ENCODE data around the gene GYG2. TPM values are rescaled to one million over a fixed set of nuclear protein-coding genes. Genes with fewer than 3 reads are reported as not detected.

GYG2 gene
- total RNA-seq, 4 donors from 2014 or later: 3.0 to 6.8 (median 4.2) TPM

- TF ChIP-seq POLR2A (IDR thresholded peaks at IDR 0.05) (no peak), EP300 (IDR thresholded peaks at IDR 0.05; ENCODE audit: low read depth) (no peak), POLR2AphosphoS5 (IDR thresholded peaks at IDR 0.05) (no peak), CTCF (IDR thresholded peaks at IDR 0.05) (no peak)
- 95% methylated on average over 2 of the region's 2 CpGs; no CpG with 5 or more reads in 1 of the 2 donors for WGBS, 2 donors (ENCODE audit: low coverage in 1 of 2)
Measured at GRCh38 chrX:2855761-2856160, 27.0 kb downstream of the GYG2 start.

DNA sequence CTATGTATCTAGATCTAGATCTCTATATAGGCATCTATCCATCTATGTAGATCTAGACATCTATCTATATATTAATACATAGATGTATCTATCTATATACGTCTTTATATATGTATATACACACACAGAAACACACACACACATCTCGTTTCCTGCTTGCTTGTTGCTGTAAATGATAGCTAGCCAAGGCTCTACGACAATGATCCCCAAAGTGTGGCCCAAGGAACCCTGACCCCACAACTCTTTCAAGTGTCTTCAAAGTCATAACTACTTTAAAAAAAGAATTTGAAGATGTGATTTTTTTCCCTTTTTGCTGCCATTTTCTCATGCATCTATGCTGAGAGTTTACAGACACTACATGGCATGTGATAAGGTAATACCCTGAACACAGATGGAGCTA lies 28.8 kb downstream of the GYG2 start:
- no peak overlapping the region for H3K4me3 ChIP-seq
- H3K27me3 ChIP-seq: no peaks in the 10 kb centered on the region
- TF ChIP-seq EP300 (IDR thresholded peaks at IDR 0.05; ENCODE audit: low read depth): no peak
- TF ChIP-seq POLR2A (IDR thresholded peaks at IDR 0.05): no peak
- TF ChIP-seq CTCF (IDR thresholded peaks at IDR 0.05): no peak
- no peak for TF ChIP-seq POLR2AphosphoS5 (IDR thresholded peaks at IDR 0.05)
- H3K27ac ChIP-seq: no peak overlapping the region
- intact Hi-C loops (cut with DNase I; ENCODE audit: low total_unique reads) (no loop called here), in situ Hi-C loops (cut with MboI; ENCODE audit: low pct_ligation_motif_present in 1 of 4, low pct_unique_long_range_greater_than_20kb in 1 of 4, low sequenced_read_pairs in 3 of 4) (no loop called here)
- no peaks in the 10 kb centered on the region for H3K4me1 ChIP-seq
- WGBS, 2 donors (ENCODE audit: low coverage in 1 of 2): 79% methylated on average over 3 of the region's 3 CpGs; no CpG with 5 or more reads in 1 of the 2 donors
- H3K36me3 ChIP-seq: no peaks in the 10 kb centered on the region
- DNase-seq: no peak
- H3K9me3 ChIP-seq: no peaks in the 10 kb centered on the region

More at GRCh38 chrX:2855761-2856160, 27.0 kb downstream of the GYG2 start:
- Histone ChIP-seq H3K27ac (no peak overlapping the region), H3K4me3 (no peak overlapping the region), H3K36me3 (no peaks in the 10 kb centered on the region), H3K9me3 (no peaks in the 10 kb centered on the region), H3K4me1 (no peaks in the 10 kb centered on the region), H3K27me3 (no peaks in the 10 kb centered on the region)
- intact Hi-C loops (cut with DNase I; ENCODE audit: low total_unique reads): no loop called here
- DNase-seq: no peak
- in situ Hi-C loops (cut with MboI; ENCODE audit: low pct_ligation_motif_present in 1 of 4, low pct_unique_long_range_greater_than_20kb in 1 of 4, low sequenced_read_pairs in 3 of 4): no loop called here

GRCh38 chrX:2859197-2859797 lies 30.6 kb downstream of the GYG2 start:
- 82 to 83% methylated on average over 1 of the region's 1 CpG for WGBS, 2 donors (ENCODE audit: low coverage in 1 of 2)
- DNase-seq: no peak

GRCh38 chrX:2862404-2862803 lies 33.7 kb downstream of the GYG2 start:
- Histone ChIP-seq H3K4me1 (no peaks in the 10 kb centered on the region), H3K4me3 (no peak overlapping the region), H3K27me3 (no peaks in the 10 kb centered on the region), H3K9me3 (no peaks in the 10 kb centered on the region), H3K36me3 (no peaks in the 10 kb centered on the region), H3K27ac (no peak overlapping the region)
- WGBS, 2 donors (ENCODE audit: low coverage in 1 of 2): 0 to 95% methylated on average over 1 to 9 of the region's 9 CpGs
- DNase-seq: no peak
- TF ChIP-seq EP300 (IDR thresholded peaks at IDR 0.05; ENCODE audit: low read depth) (no peak), POLR2AphosphoS5 (IDR thresholded peaks at IDR 0.05) (no peak), POLR2A (IDR thresholded peaks at IDR 0.05) (no peak), CTCF (IDR thresholded peaks at IDR 0.05) (no peak)
- intact Hi-C loops (cut with DNase I; ENCODE audit: low total_unique reads): no loop called here
- in situ Hi-C loops (cut with MboI; ENCODE audit: low pct_ligation_motif_present in 1 of 4, low pct_unique_long_range_greater_than_20kb in 1 of 4, low sequenced_read_pairs in 3 of 4): no loop called here

More at GRCh38 chrX:2859197-2859797, 30.6 kb downstream of the GYG2 start:
- no peak overlapping the region for H3K4me3 ChIP-seq
- H3K4me1 ChIP-seq: no peaks in the 10 kb centered on the region
- in situ Hi-C loops (cut with MboI; ENCODE audit: low pct_ligation_motif_present in 1 of 4, low pct_unique_long_range_greater_than_20kb in 1 of 4, low sequenced_read_pairs in 3 of 4): no loop called here
- TF ChIP-seq CTCF (IDR thresholded peaks at IDR 0.05) (no peak), POLR2AphosphoS5 (IDR thresholded peaks at IDR 0.05) (no peak), POLR2A (IDR thresholded peaks at IDR 0.05) (no peak), EP300 (IDR thresholded peaks at IDR 0.05; ENCODE audit: low read depth) (no peak)
- no peaks in the 10 kb centered on the region for H3K36me3 ChIP-seq
- H3K27ac ChIP-seq: no peak overlapping the region
- H3K27me3 ChIP-seq: no peaks in the 10 kb centered on the region
- H3K9me3 ChIP-seq: no peaks in the 10 kb centered on the region
- intact Hi-C loops (cut with DNase I; ENCODE audit: low total_unique reads): no loop called here

Data from transverse colon (tissue), 4 donors.